Adrenal gland (tissue), 12 donors: ENCODE results near the gene PEPD. TPM values are rescaled to one million over a fixed set of nuclear protein-coding genes. Genes with fewer than 3 reads are reported as not detected.

Experiments
- DNase-seq, 7 donors: peaks; one replicate each; pipeline ENCODE4 v3.0.0-alpha.2; 2019 to 2020
- H3K27ac ChIP-seq, 5 donors: fragments of 200-600 bp; sonication (generic) in 4 of 5; 1 replicate in 3 of 5; 2 replicates in 2 of 5; pipeline versions ENCODE4 v1.5.1 to v1.8.0; 2016 to 2020; ENCODE audit warnings: mild to moderate bottlenecking in 1 of 5
- H3K27me3 ChIP-seq: fragments of 200-600 bp; 2 replicates; pipeline ENCODE4 v1.8.0; 2021
- H3K36me3 ChIP-seq, 2 donors: fragments of 200-600 bp; replicated peaks in 1 of 2; 1 replicate in 1 of 2; 2 replicates in 1 of 2; pipeline versions ENCODE4 v1.5.1 to v1.8.0; 2018 to 2022
- H3K4me1 ChIP-seq, 2 donors: fragments of 200-600 bp; replicated peaks in 1 of 2; 1 replicate in 1 of 2; 2 replicates in 1 of 2; pipeline versions ENCODE4 v1.5.1 to v1.8.0; 2018 to 2021
- H3K4me3 ChIP-seq, 4 donors: fragments of 200-600 bp; sonication (generic) in 3 of 4; one replicate each; pipeline ENCODE4 v1.5.1; 2016 to 2018
- H3K9me3 ChIP-seq, 3 donors: fragments of 200-600 bp; sonication (generic) in 1 of 3; replicated peaks in 1 of 3; 1 replicate in 2 of 3; 2 replicates in 1 of 3; pipeline versions ENCODE4 v1.5.1 to v1.8.0; 2016 to 2021
- CTCF ChIP-seq, 6 experiments: fragments of 450-650 bp in 4 of 6; fragments of 200-600 bp in 2 of 6; sonication (generic) in 1 of 6; IDR thresholded peaks; 1 replicate in 5 of 6; 2 replicates in 1 of 6; pipeline versions ENCODE4 v1.5.1 to v1.8.0; 2016 to 2021; ENCODE audit warnings: antibody characterized with exemption in 6 of 6, mild to moderate bottlenecking in 2 of 6, moderate library complexity in 1 of 6
- POLR2A ChIP-seq, 2 donors: fragments of 450-650 bp; IDR thresholded peaks; one replicate each; pipeline ENCODE4 v1.6.1; 2017; ENCODE audit warnings: antibody characterized with exemption in 2 of 2, mild to moderate bottlenecking in 2 of 2, moderate library complexity in 1 of 2
- WGBS, 4 donors: extraction: QIAGEN DNeasy Blood & Tissue Kit in 2 of 4; methylation state at CpG; one replicate each; pipeline versions ENCODE4 v1.1.5 to v1.1.7; 2013 to 2017; 5-methylcytosine and 5-hydroxymethylcytosine counted together
- intact Hi-C, 2 donors: fragments of 100-400 bp; cut with DNase I; formaldehyde crosslinking; loops; one replicate each; pipeline versions ENCODE4 v1.14.1 to v1.15.0; 2022 to 2023
- polyA plus RNA-seq, 3 donors: library from polyadenylated mRNA; stranded (reverse); fragments of 200-250 nt in 2 of 3; fragments of 350-450 nt in 1 of 3; fragmentation: Illumina TruSeq in 1 of 3; extraction: RNeasy Lipid Tissue Mini Kit (QIAGEN cat#74804) in 1 of 3; gene quantifications; one replicate each; pipeline ENCODE4 v1.2.3, GENCODE V29; 2013 to 2014
- total RNA-seq, 9 donors: library from RNA; depleted of rRNA in 4 of 9; stranded (reverse); fragments of >200 nt in 4 of 9; fragments of 120-200 nt in 1 of 9; fragmentation: NEBNext Ultra II Directional in 1 of 9; extraction: Animal tissue kit (Norgen Biotek cat#: 25700) in 1 of 9; gene quantifications; one replicate each; pipeline versions ENCODE4 v1.1.0 to v1.2.4, GENCODE V29; 2013 to 2023
- donor health status: healthy with polysubstance abuse.
- donor health status: Bipolar disorder and iron deficiency.
- donor health status: DM: yes; HTN: yes; CAD: no.
- donor health status: DM: no; HTN: no; CAD: no.
- donor health status: DM: no; HTN: no; CAD: no.
- donor health status: DM: yes; HTN: yes; CAD: no.

Gene PEPD
- total and polyA plus RNA-seq, 12 donors: 24.4 to 311 (median 116) TPM

- H3K4me3 ChIP-seq: no peak overlapping the region
- no peaks in the 10 kb centered on the region for H3K9me3 ChIP-seq
- DNase-seq: no peak
- 62 to 86% (median 66%) methylated on average over 6 to 7 of the region's 7 CpGs for WGBS, 4 donors
- intact Hi-C loops: no loop called here
- H3K27me3 ChIP-seq: no peaks in the 10 kb centered on the region
- H3K27ac ChIP-seq: no peak overlapping the region
- TF ChIP-seq POLR2A (IDR thresholded peaks at IDR 0.05) (no peak), CTCF (IDR thresholded peaks at IDR 0.05) (no peak)
- no peaks in the 10 kb centered on the region for H3K4me1 ChIP-seq
- H3K36me3 ChIP-seq: no peaks in the 10 kb centered on the region
These were observed 155.9 kb downstream of the PEPD start for GRCh38 chr19:33365691-33366090.

GRCh38 chr19:33363476-33363875, 158.1 kb downstream of the PEPD start:
- Histone ChIP-seq H3K27ac (no peak overlapping the region), H3K36me3 (no peaks in the 10 kb centered on the region), H3K27me3 (no peaks in the 10 kb centered on the region), H3K9me3 (no peaks in the 10 kb centered on the region), H3K4me3 (no peak overlapping the region), H3K4me1 (no peaks in the 10 kb centered on the region)
- no peak for DNase-seq
- TF ChIP-seq CTCF (IDR thresholded peaks at IDR 0.05) (no peak), POLR2A (IDR thresholded peaks at IDR 0.05) (no peak)
- intact Hi-C loops: no loop called here
- WGBS, 4 donors: 73 to 87% (median 85%) methylated on average over 5 of the region's 5 CpGs

GRCh38 chr19:33362508-33363228, 158.9 kb downstream of the PEPD start:
- TF ChIP-seq POLR2A (IDR thresholded peaks at IDR 0.05) (no peak), CTCF (IDR thresholded peaks at IDR 0.05) (no peak)
- intact Hi-C loops: no loop called here
- no peak overlapping the region for H3K4me3 ChIP-seq
- 77 to 85% (median 79%) methylated on average over 6 of the region's 6 CpGs for WGBS, 4 donors
- no peaks in the 10 kb centered on the region for H3K4me1 ChIP-seq
- no peak overlapping the region for H3K27ac ChIP-seq
- no peaks in the 10 kb centered on the region for H3K36me3 ChIP-seq
- no peaks in the 10 kb centered on the region for H3K9me3 ChIP-seq
- DNase-seq: no peak
- H3K27me3 ChIP-seq: no peaks in the 10 kb centered on the region

DNA sequence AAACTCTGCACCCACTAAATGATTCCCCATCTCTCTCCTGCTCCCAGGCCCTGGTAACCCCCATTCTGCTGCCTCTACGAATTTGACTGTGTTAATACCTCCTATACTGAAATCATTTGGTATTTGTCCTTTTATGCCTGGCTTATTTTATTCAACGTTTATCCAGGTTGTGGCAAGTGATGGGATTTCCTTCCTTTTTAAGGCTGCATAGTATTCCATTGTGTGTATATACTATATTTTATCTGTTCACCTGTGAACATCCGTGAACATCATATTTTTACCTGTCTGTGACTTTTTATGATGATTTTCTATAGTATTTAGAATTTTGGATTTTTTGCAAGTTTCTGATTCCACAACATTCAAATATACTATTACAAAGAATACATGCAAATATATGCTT, 162.0 kb downstream of the PEPD start:
- H3K27me3 ChIP-seq: no peaks in the 10 kb centered on the region
- no peaks in the 10 kb centered on the region for H3K4me1 ChIP-seq
- no peaks in the 10 kb centered on the region for H3K9me3 ChIP-seq
- no peak overlapping the region for H3K27ac ChIP-seq
- intact Hi-C loops: no loop called here
- TF ChIP-seq POLR2A (IDR thresholded peaks at IDR 0.05) (no peak), CTCF (IDR thresholded peaks at IDR 0.05) (no peak)
- no peaks in the 10 kb centered on the region for H3K36me3 ChIP-seq
- WGBS, 4 donors: 69 to 86% (median 75%) methylated on average over 3 of the region's 3 CpGs
- DNase-seq: no peak
- H3K4me3 ChIP-seq: no peak overlapping the region
